ENCODE results near the gene EIF3J.

- TF ChIP-seq CTCF (IDR thresholded peaks at IDR 0.05), result no peak
- TF ChIP-seq POLR2A (IDR thresholded peaks at IDR 0.05), result no peak
Observed at GRCh38 chr15:44580105-44580504, 43.2 kb downstream of the EIF3J start.

Measured in testis (tissue), 2 donors.